ENCODE data around the gene GMPPA. TPM values are rescaled to one million over a fixed set of nuclear protein-coding genes. Genes with fewer than 3 reads are reported as not detected.

The GMPPA gene
- total RNA-seq = 32.0 TPM

- peak; percentile 74 to 98 (median 94) for DNase-seq (ENCODE audit: low read depth in 2 of 3, low spot score in 2 of 3)
These were observed at the start of gene GMPPA for GRCh38 chr2:219498280-219499057. TSS of gene GMPPA (plus strand) at chr2:219498891. CDS start at chr2:219499976, 1,085 bp downstream.

- DNase-seq (ENCODE audit: low read depth in 2 of 3, low spot score in 2 of 3) = no peak
These were observed 49.1 kb upstream of the GMPPA start for GRCh38 chr2:219449609-219450008.

- DNase-seq (ENCODE audit: low read depth in 2 of 3, low spot score in 2 of 3) = no peak
These were observed 46.9 kb upstream of the GMPPA start for GRCh38 chr2:219451661-219452360.

GRCh38 chr2:219452361-219453317 is 46.1 kb upstream of the GMPPA start:
- no peak for DNase-seq (ENCODE audit: low read depth in 2 of 3, low spot score in 2 of 3)

- no peak for DNase-seq (ENCODE audit: low read depth in 2 of 3, low spot score in 2 of 3)
These were observed 44.8 kb upstream of the GMPPA start for GRCh38 chr2:219453671-219454590.

GRCh38 chr2:219455581-219455980 is 43.1 kb upstream of the GMPPA start:
- DNase-seq (ENCODE audit: low read depth in 2 of 3, low spot score in 2 of 3) = peak in 1 of 3 donors; percentile 52

GRCh38 chr2:219457784-219458369 is 40.8 kb upstream of the GMPPA start:
- peak in 2 of 3 donors; percentile 33 to 56 for DNase-seq (ENCODE audit: low read depth in 2 of 3, low spot score in 2 of 3)

- DNase-seq (ENCODE audit: low read depth in 2 of 3, low spot score in 2 of 3) = no peak
These were observed 39.7 kb upstream of the GMPPA start for GRCh38 chr2:219458996-219459395.

- no peak for DNase-seq (ENCODE audit: low read depth in 2 of 3, low spot score in 2 of 3)
These were observed 39.0 kb upstream of the GMPPA start for GRCh38 chr2:219459460-219460311.

- DNase-seq (ENCODE audit: low read depth in 2 of 3, low spot score in 2 of 3) = no peak
These were observed 38.2 kb upstream of the GMPPA start for GRCh38 chr2:219460424-219460926.

GRCh38 chr2:219461047-219461514 is 37.6 kb upstream of the GMPPA start:
- DNase-seq (ENCODE audit: low read depth in 2 of 3, low spot score in 2 of 3) = no peak

GRCh38 chr2:219461669-219462068 is 37.0 kb upstream of the GMPPA start:
- no peak for DNase-seq (ENCODE audit: low read depth in 2 of 3, low spot score in 2 of 3)

- no peak for DNase-seq (ENCODE audit: low read depth in 2 of 3, low spot score in 2 of 3)
These were observed 36.3 kb upstream of the GMPPA start for GRCh38 chr2:219462349-219462748.

- DNase-seq (ENCODE audit: low read depth in 2 of 3, low spot score in 2 of 3) = no peak
These were observed 34.2 kb upstream of the GMPPA start for GRCh38 chr2:219464286-219465032.

- DNase-seq (ENCODE audit: low read depth in 2 of 3, low spot score in 2 of 3) = no peak
These were observed 32.8 kb upstream of the GMPPA start for GRCh38 chr2:219465659-219466561.

Measured in hematopoietic multipotent progenitor cell (in vitro differentiated cells).